Measurements from ENCODE around the gene CAPS. TPM values are rescaled to one million over a fixed set of nuclear protein-coding genes. Genes with fewer than 3 reads are reported as not detected.
A peak's percentile ranks its signal among the peaks of the same experiment; 100 is the strongest.

CAPS gene
- total and polyA plus RNA-seq, 2 experiments from 2014 or later, result 15.5 to 17.8 TPM

- 68% methylated on average over 19 of the region's 19 CpGs for WGBS (ENCODE audit: low lambda C conversion rate, missing lambda C conversion rate)
- DNase-seq (ENCODE audit: low spot score), result no peak
Observed at GRCh38 chr19:5951338-5951861, 37.3 kb downstream of the CAPS start.

GRCh38 chr19:5952193-5953029 lies 38.4 kb downstream of the CAPS start:
- no peak for DNase-seq (ENCODE audit: low spot score)
- Histone ChIP-seq H3K27me3 (no peaks in the 10 kb centered on the region), H3K36me3 (replicated peaks; ENCODE audit: insufficient read depth, low read depth) (no peaks in the 10 kb centered on the region), H3K4me2 (no peak overlapping the region), H3K9me2 (replicated peaks; ENCODE audit: insufficient read depth) (no peaks in the 10 kb centered on the region), H3K27ac (peak overlapping the region; percentile 82), H2AFZ (no peak overlapping the region), H3K9me3 (ENCODE audit: low read depth) (no peaks in the 10 kb centered on the region), H3K79me2 (peaks cover 95% of the 10 kb centered on the region), H4K20me1 (ENCODE audit: insufficient read depth, poor library complexity, severe bottlenecking) (peaks cover 63% of the 10 kb centered on the region), H3K4me1 (ENCODE audit: insufficient read depth) (peaks cover 86% of the 10 kb centered on the region), H3K4me3 (no peak overlapping the region)
- TF ChIP-seq, protein P1, sequence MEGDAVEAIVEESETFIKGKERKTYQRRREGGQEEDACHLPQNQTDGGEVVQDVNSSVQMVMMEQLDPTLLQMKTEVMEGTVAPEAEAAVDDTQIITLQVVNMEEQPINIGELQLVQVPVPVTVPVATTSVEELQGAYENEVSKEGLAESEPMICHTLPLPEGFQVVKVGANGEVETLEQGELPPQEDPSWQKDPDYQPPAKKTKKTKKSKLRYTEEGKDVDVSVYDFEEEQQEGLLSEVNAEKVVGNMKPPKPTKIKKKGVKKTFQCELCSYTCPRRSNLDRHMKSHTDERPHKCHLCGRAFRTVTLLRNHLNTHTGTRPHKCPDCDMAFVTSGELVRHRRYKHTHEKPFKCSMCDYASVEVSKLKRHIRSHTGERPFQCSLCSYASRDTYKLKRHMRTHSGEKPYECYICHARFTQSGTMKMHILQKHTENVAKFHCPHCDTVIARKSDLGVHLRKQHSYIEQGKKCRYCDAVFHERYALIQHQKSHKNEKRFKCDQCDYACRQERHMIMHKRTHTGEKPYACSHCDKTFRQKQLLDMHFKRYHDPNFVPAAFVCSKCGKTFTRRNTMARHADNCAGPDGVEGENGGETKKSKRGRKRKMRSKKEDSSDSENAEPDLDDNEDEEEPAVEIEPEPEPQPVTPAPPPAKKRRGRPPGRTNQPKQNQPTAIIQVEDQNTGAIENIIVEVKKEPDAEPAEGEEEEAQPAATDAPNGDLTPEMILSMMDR (IDR thresholded peaks at IDR 0.05; ENCODE audit: poor library complexity), result no peak
- TF ChIP-seq EZH2 (IDR thresholded peaks at IDR 0.05; ENCODE audit: borderline replicate concordance), result no peak
- TF ChIP-seq EZH2phosphoT487 (IDR thresholded peaks at IDR 0.05; ENCODE audit: low read depth, severe bottlenecking, unreplicated experiment), result no peak
- WGBS (ENCODE audit: low lambda C conversion rate, missing lambda C conversion rate), result 81% methylated on average over 18 of the region's 18 CpGs

More at GRCh38 chr19:5951338-5951861, 37.3 kb downstream of the CAPS start:
- Histone ChIP-seq H3K4me2 (peak overlapping the region; percentile 16), H2AFZ (no peak overlapping the region), H3K4me3 (no peak overlapping the region), H3K27ac (peak overlapping the region; percentile 20), H3K79me2 (peaks cover 95% of the 10 kb centered on the region), H3K27me3 (no peaks in the 10 kb centered on the region), H3K36me3 (replicated peaks; ENCODE audit: insufficient read depth, low read depth) (no peaks in the 10 kb centered on the region), H3K4me1 (ENCODE audit: insufficient read depth) (peaks cover 79% of the 10 kb centered on the region), H3K9me3 (ENCODE audit: low read depth) (no peaks in the 10 kb centered on the region), H3K9me2 (replicated peaks; ENCODE audit: insufficient read depth) (no peaks in the 10 kb centered on the region), H4K20me1 (ENCODE audit: insufficient read depth, poor library complexity, severe bottlenecking) (peaks cover 61% of the 10 kb centered on the region)
- TF ChIP-seq, protein P1 (IDR thresholded peaks at IDR 0.05; ENCODE audit: poor library complexity), result no peak
- no peak for TF ChIP-seq EZH2 (IDR thresholded peaks at IDR 0.05; ENCODE audit: borderline replicate concordance)
- no peak for TF ChIP-seq EZH2phosphoT487 (IDR thresholded peaks at IDR 0.05; ENCODE audit: low read depth, severe bottlenecking, unreplicated experiment)

DNA sequence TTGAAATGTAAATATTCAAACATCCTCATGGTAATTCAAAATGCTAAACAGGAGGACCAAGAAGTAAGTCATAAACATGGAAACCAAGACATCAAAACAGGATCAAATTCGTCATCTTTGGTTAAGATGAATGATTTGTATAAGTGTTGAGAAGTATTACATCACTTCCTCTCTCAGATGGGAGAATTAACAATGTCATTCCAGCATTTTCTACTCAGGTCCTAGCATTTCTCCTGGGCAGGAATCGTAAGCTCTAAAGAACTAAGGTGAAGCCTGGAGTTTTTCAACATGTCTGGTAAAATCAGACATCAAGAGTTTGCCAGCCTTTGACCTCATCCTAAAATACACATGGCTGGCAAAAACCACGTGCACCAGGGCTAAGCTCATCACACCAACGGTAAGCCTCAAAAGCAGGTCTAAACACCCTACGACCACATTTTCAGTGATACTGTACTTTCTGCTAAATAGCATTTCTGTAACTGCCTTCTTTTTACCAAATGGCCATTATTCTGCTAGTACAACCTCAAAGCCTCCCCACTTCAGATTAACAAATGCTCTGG lies 39.1 kb downstream of the CAPS start:
- peaks cover 87% of the 10 kb centered on the region for H3K4me1 ChIP-seq (ENCODE audit: insufficient read depth)

More for the DNA sequence above, 39.1 kb downstream of the CAPS start:
- DNase-seq (ENCODE audit: low spot score), result no peak
- Histone ChIP-seq H3K27me3 (no peaks in the 10 kb centered on the region), H3K79me2 (peaks cover 95% of the 10 kb centered on the region), H2AFZ (no peak overlapping the region), H4K20me1 (ENCODE audit: insufficient read depth, poor library complexity, severe bottlenecking) (peaks cover 69% of the 10 kb centered on the region), H3K27ac (peak overlapping the region; percentile 82), H3K9me3 (ENCODE audit: low read depth) (no peaks in the 10 kb centered on the region), H3K36me3 (replicated peaks; ENCODE audit: insufficient read depth, low read depth) (no peaks in the 10 kb centered on the region), H3K9me2 (replicated peaks; ENCODE audit: insufficient read depth) (no peaks in the 10 kb centered on the region), H3K4me3 (no peak overlapping the region), H3K4me2 (peak overlapping the region; percentile 71)
- TF ChIP-seq EZH2phosphoT487 (IDR thresholded peaks at IDR 0.05; ENCODE audit: low read depth, severe bottlenecking, unreplicated experiment), result no peak
- no peak for TF ChIP-seq EZH2 (IDR thresholded peaks at IDR 0.05; ENCODE audit: borderline replicate concordance)
- TF ChIP-seq, protein P1 (IDR thresholded peaks at IDR 0.05; ENCODE audit: poor library complexity), result no peak
- WGBS (ENCODE audit: low lambda C conversion rate, missing lambda C conversion rate), result 51% methylated on average over 5 of the region's 5 CpGs

Data from hepatocyte (in vitro differentiated cells).